IPS-20b (cell line): ENCODE results near the gene SMIM32.
A peak's percentile ranks its signal among the peaks of the same experiment; 100 is the strongest.

Experiments
- H3K27ac ChIP-seq: one replicate; pipeline ENCODE4 v1.5.1; 2013; ENCODE audit warnings: low read length
- H3K27me3 ChIP-seq: 2 replicates; pipeline ENCODE4 v1.6.1; 2013; ENCODE audit warnings: mild to moderate bottlenecking, low read length, inconsistent platforms; ENCODE audit not compliant: insufficient read depth
- H3K36me3 ChIP-seq: 2 replicates; pipeline ENCODE4 v1.6.1; 2013; ENCODE audit warnings: low read depth, mild to moderate bottlenecking, inconsistent platforms, low read length, moderate library complexity; ENCODE audit not compliant: insufficient read depth
- H3K4me1 ChIP-seq: 2 replicates; pipeline ENCODE4 v1.6.1; 2013; ENCODE audit warnings: mild to moderate bottlenecking, control low read depth, inconsistent platforms, low read length, moderate library complexity; ENCODE audit not compliant: insufficient read depth
- H3K4me3 ChIP-seq: 2 replicates; pipeline ENCODE4 v1.5.1; 2013; ENCODE audit warnings: mild to moderate bottlenecking, low read length, inconsistent platforms
- H3K9ac ChIP-seq: 2 replicates; pipeline ENCODE4 v1.6.1; 2013; ENCODE audit warnings: low read depth, mild to moderate bottlenecking, inconsistent platforms, low read length, moderate library complexity
- H3K9me3 ChIP-seq: 2 replicates; pipeline ENCODE4 v1.6.1; 2013; ENCODE audit warnings: mild to moderate bottlenecking, low read depth, low read length, inconsistent platforms; ENCODE audit not compliant: insufficient read depth

The SMIM32 gene

GRCh38 chr5:136192526-136193321 lies at the start of gene SMIM32:
Gene SMIM32, minus strand, starts transcription at chr5:136193162. Its CDS starts 638 bp downstream, at chr5:136192524.
- peak within 1 kb of the TSS; percentile 71 for H3K4me3 ChIP-seq
- H3K27ac ChIP-seq, result no peak within 1 kb of the TSS
- H3K4me1 ChIP-seq, result peaks cover 7% of the 10 kb centered on the region; the same call in 1 of the 2 replicates
- no peak within 1 kb of the TSS for H3K9ac ChIP-seq
- no peaks in the 10 kb centered on the region for H3K9me3 ChIP-seq
- H3K36me3 ChIP-seq, result peaks cover 5% of the 10 kb centered on the region; the same call in 1 of the 2 replicates
- H3K27me3 ChIP-seq, result peaks cover 98% of the 10 kb centered on the region

GRCh38 chr5:136242611-136243010 lies 49.6 kb upstream of the SMIM32 start:
- H3K27me3 ChIP-seq, result no peaks in the 10 kb centered on the region
- no peak overlapping the region for H3K4me3 ChIP-seq
- H3K27ac ChIP-seq, result no peak overlapping the region
- H3K9ac ChIP-seq, result no peak overlapping the region
- H3K4me1 ChIP-seq, result no peaks in the 10 kb centered on the region
- no peaks in the 10 kb centered on the region for H3K9me3 ChIP-seq
- no peaks in the 10 kb centered on the region for H3K36me3 ChIP-seq

- H3K36me3 ChIP-seq, result no peaks in the 10 kb centered on the region
- no peaks in the 10 kb centered on the region for H3K9me3 ChIP-seq
- H3K27me3 ChIP-seq, result no peaks in the 10 kb centered on the region
- no peak overlapping the region for H3K9ac ChIP-seq
- H3K4me3 ChIP-seq, result no peak overlapping the region
- no peaks in the 10 kb centered on the region for H3K4me1 ChIP-seq
- no peak overlapping the region for H3K27ac ChIP-seq
Observed at GRCh38 chr5:136242136-136242535, 49.2 kb upstream of the SMIM32 start.

- no peak overlapping the region for H3K27ac ChIP-seq
- H3K9ac ChIP-seq, result no peak overlapping the region
- H3K9me3 ChIP-seq, result no peaks in the 10 kb centered on the region
- H3K4me1 ChIP-seq, result no peaks in the 10 kb centered on the region
- no peaks in the 10 kb centered on the region for H3K27me3 ChIP-seq
- no peaks in the 10 kb centered on the region for H3K36me3 ChIP-seq
- no peak overlapping the region for H3K4me3 ChIP-seq
Observed at GRCh38 chr5:136240894-136241293, 47.9 kb upstream of the SMIM32 start.

GRCh38 chr5:136236479-136237083 lies 43.6 kb upstream of the SMIM32 start:
- no peaks in the 10 kb centered on the region for H3K27me3 ChIP-seq
- no peaks in the 10 kb centered on the region for H3K4me1 ChIP-seq
- H3K9me3 ChIP-seq, result no peaks in the 10 kb centered on the region
- H3K36me3 ChIP-seq, result no peaks in the 10 kb centered on the region
- H3K9ac ChIP-seq, result no peak overlapping the region
- no peak overlapping the region for H3K4me3 ChIP-seq
- H3K27ac ChIP-seq, result no peak overlapping the region

- Histone ChIP-seq H3K9me3 (no peaks in the 10 kb centered on the region), H3K27ac (no peak overlapping the region), H3K36me3 (no peaks in the 10 kb centered on the region), H3K9ac (no peak overlapping the region), H3K27me3 (no peaks in the 10 kb centered on the region), H3K4me1 (peaks cover 10% of the 10 kb centered on the region), H3K4me3 (no peak overlapping the region)
Observed at GRCh38 chr5:136235321-136235720, 42.4 kb upstream of the SMIM32 start.

- Histone ChIP-seq H3K36me3 (no peaks in the 10 kb centered on the region), H3K4me1 (peaks cover 25% of the 10 kb centered on the region), H3K9ac (no peak overlapping the region), H3K27ac (no peak overlapping the region), H3K4me3 (no peak overlapping the region), H3K9me3 (no peaks in the 10 kb centered on the region), H3K27me3 (no peaks in the 10 kb centered on the region)
Observed at GRCh38 chr5:136232316-136232715, 39.4 kb upstream of the SMIM32 start.

- Histone ChIP-seq H3K27me3 (no peaks in the 10 kb centered on the region), H3K4me3 (peak overlapping the region; percentile 33; the same call in 1 of the 2 replicates), H3K9me3 (no peaks in the 10 kb centered on the region), H3K36me3 (no peaks in the 10 kb centered on the region), H3K27ac (no peak overlapping the region), H3K9ac (no peak overlapping the region), H3K4me1 (peaks cover 27% of the 10 kb centered on the region)
Observed at GRCh38 chr5:136230176-136230575, 37.2 kb upstream of the SMIM32 start.

GRCh38 chr5:136228136-136228757 lies 35.3 kb upstream of the SMIM32 start:
- no peak overlapping the region for H3K9ac ChIP-seq
- H3K36me3 ChIP-seq, result no peaks in the 10 kb centered on the region
- no peaks in the 10 kb centered on the region for H3K27me3 ChIP-seq
- peaks cover 27% of the 10 kb centered on the region for H3K4me1 ChIP-seq
- no peak overlapping the region for H3K27ac ChIP-seq
- no peaks in the 10 kb centered on the region for H3K9me3 ChIP-seq
- no peak overlapping the region; the same call in 1 of the 2 replicates for H3K4me3 ChIP-seq

- H3K9me3 ChIP-seq, result 0 out of 2 replicates have a peak, but pooled peaks cover 3% of the 10 kb centered on the region
- no peak overlapping the region for H3K9ac ChIP-seq
- no peaks in the 10 kb centered on the region for H3K27me3 ChIP-seq
- H3K36me3 ChIP-seq, result no peaks in the 10 kb centered on the region
- peaks cover 27% of the 10 kb centered on the region for H3K4me1 ChIP-seq
- H3K27ac ChIP-seq, result no peak overlapping the region
- no peak overlapping the region for H3K4me3 ChIP-seq
Observed at GRCh38 chr5:136226401-136226800, 33.4 kb upstream of the SMIM32 start.

- Histone ChIP-seq H3K4me3 (no peak overlapping the region), H3K27me3 (no peaks in the 10 kb centered on the region), H3K9me3 (0 out of 2 replicates have a peak, but pooled peaks cover 6% of the 10 kb centered on the region), H3K4me1 (peaks cover 22% of the 10 kb centered on the region), H3K9ac (no peak overlapping the region), H3K36me3 (no peaks in the 10 kb centered on the region), H3K27ac (no peak overlapping the region)
Observed at GRCh38 chr5:136225796-136226195, 32.8 kb upstream of the SMIM32 start.
